Testis (tissue), 3 donors: ENCODE measurements around the gene HCRT. TPM values are rescaled to one million over a fixed set of nuclear protein-coding genes. Genes with fewer than 3 reads are reported as not detected.

ENCODE experiments used
- DNase-seq: peaks from one replicate; pipeline ENCODE4 v3.0.0-alpha.2; 2019
- H3K27ac ChIP-seq, 2 donors: fragments of 200-600 bp; sonication (generic); one replicate each; pipeline ENCODE4 v1.5.1; 2019
- H3K27me3 ChIP-seq: fragments of 200-600 bp; sonication (generic); one replicate; pipeline ENCODE4 v1.5.1; 2019
- H3K36me3 ChIP-seq: fragments of 200-600 bp; sonication (generic); one replicate; pipeline ENCODE4 v1.5.1; 2017; ENCODE audit warnings: low read depth; ENCODE audit errors: missing control alignments
- H3K4me1 ChIP-seq: fragments of 200-600 bp; sonication (generic); one replicate; pipeline ENCODE4 v1.5.1; 2019
- H3K4me3 ChIP-seq, 2 donors: fragments of 200-600 bp; sonication (generic); one replicate each; pipeline ENCODE4 v1.5.1; 2017 to 2019
- H3K9me3 ChIP-seq: fragments of 200-600 bp; sonication (generic); one replicate; pipeline ENCODE4 v1.5.1; 2017
- CTCF ChIP-seq, 3 experiments: fragments of 450-650 bp in 2 of 3; fragments of 200-600 bp in 1 of 3; sonication (generic) in 1 of 3; IDR thresholded peaks; one replicate each; pipeline ENCODE4 v1.5.1; 2016 to 2019; ENCODE audit warnings: antibody characterized with exemption in 3 of 3, mild to moderate bottlenecking in 2 of 3, moderate library complexity in 1 of 3
- POLR2A ChIP-seq: fragments of 450-650 bp; IDR thresholded peaks from one replicate; pipeline ENCODE4 v1.6.1; 2017; ENCODE audit warnings: antibody characterized with exemption, mild to moderate bottlenecking, moderate library complexity
- WGBS, 2 donors: methylation state at CpG; one replicate each; pipeline ENCODE4 v1.1.5; 2018; 5-methylcytosine and 5-hydroxymethylcytosine counted together
- intact Hi-C: fragments of 100-400 bp; cut with DNase I; formaldehyde crosslinking; loops from one replicate; pipeline ENCODE4 v1.15.1; 2023; ENCODE audit warnings: low total_unique reads
- polyA plus RNA-seq: library from polyadenylated mRNA; stranded (reverse); fragments of 350-450 nt; fragmentation: Illumina TruSeq; extraction: RNeasy Lipid Tissue Mini Kit (QIAGEN cat#74804); gene quantifications from one replicate; pipeline ENCODE4 v1.2.3, GENCODE V29; 2014; ENCODE audit warnings: low read depth, low replicate concordance; ENCODE audit not compliant: insufficient read depth
- total RNA-seq, 2 donors: library from RNA; depleted of rRNA; stranded (reverse); fragments of >200 nt; gene quantifications; one replicate each; pipeline ENCODE4 v1.2.3, GENCODE V29; 2016

The HCRT gene
- total and polyA plus RNA-seq, 3 donors from 2014 or later = not detected

GRCh38 chr17:42202696-42203095 is 17.4 kb upstream of the HCRT start:
- H3K27ac ChIP-seq = peak overlapping the region in 1 of 2 donors; percentile 24
- H3K36me3 ChIP-seq = no peaks in the 10 kb centered on the region
- peaks cover 17% of the 10 kb centered on the region for H3K4me1 ChIP-seq
- TF ChIP-seq CTCF (IDR thresholded peaks at IDR 0.05) (no peak), POLR2A (no peak)
- H3K9me3 ChIP-seq = no peaks in the 10 kb centered on the region
- H3K4me3 ChIP-seq = no peak overlapping the region
- WGBS, 2 donors = 93 to 94% methylated on average over 5 of the region's 5 CpGs
- no peaks in the 10 kb centered on the region for H3K27me3 ChIP-seq
- no peak for DNase-seq
- intact Hi-C loops = no loop called here

GRCh38 chr17:42202159-42202558 is 16.9 kb upstream of the HCRT start:
- 96 to 100% methylated on average over 1 to 6 of the region's 6 CpGs for WGBS, 2 donors
- intact Hi-C loops = no loop called here
- no peaks in the 10 kb centered on the region for H3K27me3 ChIP-seq
- no peak overlapping the region for H3K4me3 ChIP-seq
- H3K27ac ChIP-seq = peak overlapping the region in 1 of 2 donors; percentile 24
- no peaks in the 10 kb centered on the region for H3K9me3 ChIP-seq
- no peak for DNase-seq
- TF ChIP-seq CTCF (IDR thresholded peaks at IDR 0.05) = no peak
- no peak for TF ChIP-seq POLR2A
- H3K4me1 ChIP-seq = peaks cover 17% of the 10 kb centered on the region
- H3K36me3 ChIP-seq = no peaks in the 10 kb centered on the region

- no peaks in the 10 kb centered on the region for H3K9me3 ChIP-seq
- H3K27ac ChIP-seq = peak overlapping the region in 1 of 2 donors; percentile 64
- TF ChIP-seq CTCF (IDR thresholded peaks at IDR 0.05) (no peak), POLR2A (no peak)
- no peaks in the 10 kb centered on the region for H3K27me3 ChIP-seq
- H3K4me3 ChIP-seq = no peak overlapping the region
- intact Hi-C loops = no loop called here
- 83 to 86% methylated on average over 10 of the region's 10 CpGs for WGBS, 2 donors
- peaks cover 17% of the 10 kb centered on the region for H3K4me1 ChIP-seq
- DNase-seq = no peak
- H3K36me3 ChIP-seq = no peaks in the 10 kb centered on the region
Measured at GRCh38 chr17:42201458-42201772, 16.2 kb upstream of the HCRT start.

GRCh38 chr17:42200706-42201457 is 15.6 kb upstream of the HCRT start:
- H3K27ac ChIP-seq = peak overlapping the region in 1 of 2 donors; percentile 64
- 31 to 52% methylated on average over 14 of the region's 14 CpGs for WGBS, 2 donors
- H3K36me3 ChIP-seq = no peaks in the 10 kb centered on the region
- no peaks in the 10 kb centered on the region for H3K27me3 ChIP-seq
- H3K4me3 ChIP-seq = no peak overlapping the region
- TF ChIP-seq POLR2A (no peak), CTCF (IDR thresholded peaks at IDR 0.05) (no peak)
- intact Hi-C loops = no loop called here
- no peaks in the 10 kb centered on the region for H3K9me3 ChIP-seq
- peak; percentile 87 for DNase-seq
- H3K4me1 ChIP-seq = peaks cover 17% of the 10 kb centered on the region
